GM12891 (cell line): ENCODE data around the gene C4orf50.

Experiments
- POLR2A ChIP-seq: IDR thresholded peaks from 2 replicates; pipeline ENCODE4 v1.6.1; 2011; ENCODE audit warnings: low read depth, low read length, control low read depth
- POLR2AphosphoS5 ChIP-seq: IDR thresholded peaks from 2 replicates; pipeline ENCODE4 v1.6.1; 2011; ENCODE audit warnings: low read depth, low read length, control low read depth
- SPI1 ChIP-seq: IDR thresholded peaks from 2 replicates; pipeline ENCODE4 v1.6.1; 2011; ENCODE audit warnings: low read depth, low read length, control low read depth
- TAF1 ChIP-seq: IDR thresholded peaks from 2 replicates; pipeline ENCODE4 v1.6.1; 2011; ENCODE audit warnings: low read depth, low read length, control low read depth

DNA sequence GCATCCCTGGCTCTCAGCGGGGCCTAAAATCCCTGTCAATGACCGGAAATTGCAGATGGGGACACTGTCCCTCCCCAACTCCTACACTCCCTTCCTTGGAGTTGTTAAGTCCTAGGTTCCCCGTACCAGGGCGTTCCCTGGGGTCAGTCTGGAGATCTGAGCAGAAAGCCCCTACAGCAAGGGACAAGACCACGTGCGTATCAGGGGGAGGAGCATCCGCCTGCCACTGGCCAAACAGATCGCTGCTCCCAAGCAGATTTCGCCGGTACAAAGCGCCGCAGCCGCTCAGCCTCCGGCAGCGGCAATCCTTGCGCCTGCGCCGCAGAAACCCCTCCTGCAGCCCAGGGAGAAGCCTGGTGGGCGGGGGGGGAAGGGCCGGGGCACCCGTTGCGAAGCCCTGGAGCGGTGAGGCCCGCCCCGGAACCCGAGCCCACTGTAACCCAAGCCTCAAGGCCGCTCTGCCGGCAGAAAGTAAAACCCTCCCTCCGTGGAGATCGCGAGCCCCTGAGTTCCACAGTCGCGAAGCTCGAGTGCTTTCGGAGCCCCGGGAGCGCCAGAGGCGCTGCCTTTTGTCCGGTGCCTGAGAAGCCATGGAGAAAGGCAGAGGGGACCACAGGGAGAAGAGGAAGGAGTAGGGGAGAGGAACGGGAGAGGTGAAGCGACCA, 128.0 kb downstream of the C4orf50 start:
- no peak for TF ChIP-seq POLR2A
- TF ChIP-seq POLR2AphosphoS5: no peak
- no peak for TF ChIP-seq TAF1
- TF ChIP-seq SPI1: no peak
